ENCODE measurements around the gene DSC3.

DNA sequence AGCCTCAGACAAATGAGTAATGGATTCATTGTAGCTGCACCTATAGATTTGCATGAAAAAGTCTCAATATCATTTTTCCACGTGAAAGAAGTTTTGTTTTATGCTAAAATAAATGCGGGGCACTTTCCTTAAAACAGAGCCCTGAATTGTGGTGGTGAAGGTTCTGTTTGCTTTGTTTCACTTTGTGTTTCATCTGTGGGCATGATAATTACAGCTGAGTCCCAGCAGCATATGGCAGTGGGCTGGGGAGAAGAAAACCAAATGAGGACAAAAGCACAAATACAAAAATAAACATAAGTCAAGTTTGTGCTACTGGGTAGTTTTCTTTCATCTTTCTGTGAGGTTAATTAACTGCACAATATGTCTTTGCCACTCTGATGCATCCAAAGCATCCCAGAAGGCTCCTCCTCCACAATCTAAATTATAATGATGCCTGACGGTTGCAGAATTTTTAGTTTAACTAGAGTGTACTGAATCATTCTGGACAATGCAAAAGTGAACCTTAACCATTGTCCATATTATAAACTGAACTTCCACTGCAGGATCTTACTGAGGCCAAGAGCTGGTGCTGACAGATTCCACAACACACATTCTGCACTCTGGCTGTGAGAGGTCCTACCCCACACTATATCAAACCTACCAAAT is 97.6 kb downstream of the DSC3 start:
- TF ChIP-seq POLR2A (IDR thresholded peaks at IDR 0.05; ENCODE audit: extremely low read depth, insufficient read length) (no peak), MYC (IDR thresholded peaks at IDR 0.05; ENCODE audit: low read depth, low read length) (no peak)
- TF ChIP-seq, protein P1, sequence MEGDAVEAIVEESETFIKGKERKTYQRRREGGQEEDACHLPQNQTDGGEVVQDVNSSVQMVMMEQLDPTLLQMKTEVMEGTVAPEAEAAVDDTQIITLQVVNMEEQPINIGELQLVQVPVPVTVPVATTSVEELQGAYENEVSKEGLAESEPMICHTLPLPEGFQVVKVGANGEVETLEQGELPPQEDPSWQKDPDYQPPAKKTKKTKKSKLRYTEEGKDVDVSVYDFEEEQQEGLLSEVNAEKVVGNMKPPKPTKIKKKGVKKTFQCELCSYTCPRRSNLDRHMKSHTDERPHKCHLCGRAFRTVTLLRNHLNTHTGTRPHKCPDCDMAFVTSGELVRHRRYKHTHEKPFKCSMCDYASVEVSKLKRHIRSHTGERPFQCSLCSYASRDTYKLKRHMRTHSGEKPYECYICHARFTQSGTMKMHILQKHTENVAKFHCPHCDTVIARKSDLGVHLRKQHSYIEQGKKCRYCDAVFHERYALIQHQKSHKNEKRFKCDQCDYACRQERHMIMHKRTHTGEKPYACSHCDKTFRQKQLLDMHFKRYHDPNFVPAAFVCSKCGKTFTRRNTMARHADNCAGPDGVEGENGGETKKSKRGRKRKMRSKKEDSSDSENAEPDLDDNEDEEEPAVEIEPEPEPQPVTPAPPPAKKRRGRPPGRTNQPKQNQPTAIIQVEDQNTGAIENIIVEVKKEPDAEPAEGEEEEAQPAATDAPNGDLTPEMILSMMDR (IDR thresholded peaks at IDR 0.05; ENCODE audit: low read depth, low read length): no peak
